GM04504 (cell line): ENCODE data around the gene ADRA2C.
"Not testable (repeated sequence)": the region's sequence is repeated elsewhere in the genome, so short reads cannot be mapped to it uniquely, and the experiment has no call there.

Experiments used
- DNase-seq: peaks from one replicate; pipeline ENCODE4 v3.0.0-alpha.2; 2012; ENCODE audit warnings: low read depth

Gene ADRA2C

DNA sequence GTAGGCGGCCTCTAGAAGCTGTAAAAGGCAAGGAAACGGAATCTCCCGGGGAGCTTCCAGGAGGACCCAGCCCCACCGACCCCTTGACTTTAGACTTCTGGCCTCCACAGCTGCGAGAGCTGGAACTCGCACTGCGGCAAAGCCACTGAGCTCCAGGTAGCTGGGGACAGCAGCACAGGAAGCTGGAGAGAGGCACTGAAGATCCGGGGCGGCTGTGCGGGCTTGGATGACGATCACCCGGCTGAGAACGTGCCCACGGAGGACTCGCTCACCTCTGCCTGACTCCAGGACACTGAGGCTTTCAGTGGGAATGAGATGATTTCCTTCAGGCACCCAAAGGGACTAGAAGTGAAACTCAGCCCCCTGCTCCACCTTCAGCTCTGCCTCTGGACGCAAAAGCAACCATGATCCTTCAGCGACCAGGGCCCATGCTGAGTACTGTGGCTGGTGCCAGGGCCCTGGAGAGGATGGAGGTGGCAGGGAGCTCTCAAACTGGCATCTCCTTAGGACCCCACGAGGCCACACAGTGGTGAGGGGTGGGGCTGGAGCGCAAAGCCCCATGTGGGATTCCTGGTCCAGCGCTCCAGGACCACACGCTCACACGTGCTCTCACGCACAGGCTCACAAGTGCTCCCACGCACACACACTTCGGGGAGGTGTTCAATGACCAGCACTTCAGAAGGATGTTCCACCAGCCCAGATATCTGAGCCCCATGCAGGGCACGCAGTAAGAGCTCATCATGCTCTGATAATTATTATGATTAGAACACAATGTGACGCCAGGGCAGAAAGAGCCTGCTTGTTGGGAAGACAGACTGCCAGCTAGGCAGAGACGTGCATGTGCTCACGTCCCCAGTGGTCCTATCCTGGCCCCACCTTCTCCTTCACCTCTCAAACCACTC, 47.2 kb downstream of the ADRA2C start:
- no peak for DNase-seq

DNA sequence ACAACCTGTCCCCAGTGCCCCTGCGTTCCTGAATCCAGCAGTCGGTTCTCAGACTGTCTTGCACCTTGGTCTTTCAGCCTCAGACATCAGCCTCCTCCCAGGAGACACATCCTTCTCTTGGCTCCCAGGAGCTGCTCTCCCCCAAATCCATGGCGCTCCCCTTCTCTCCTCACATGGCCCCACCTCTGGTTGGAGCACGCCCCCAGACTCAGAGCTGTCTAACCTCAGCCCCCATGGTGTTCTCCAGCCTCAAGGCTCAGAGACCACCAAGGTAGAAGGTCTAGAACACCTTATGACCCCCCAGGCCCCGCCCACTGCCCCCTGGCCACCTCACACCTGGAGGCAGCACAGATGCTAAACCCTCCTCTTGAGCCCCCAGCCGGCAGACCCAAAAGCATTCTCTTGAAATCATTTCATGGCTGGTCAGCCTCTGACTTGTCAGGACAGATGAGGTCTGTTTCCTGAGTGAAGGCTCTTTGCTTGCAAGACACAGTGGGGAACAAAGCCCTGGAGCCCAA, 47.9 kb downstream of the ADRA2C start:
- no peak for DNase-seq

DNA sequence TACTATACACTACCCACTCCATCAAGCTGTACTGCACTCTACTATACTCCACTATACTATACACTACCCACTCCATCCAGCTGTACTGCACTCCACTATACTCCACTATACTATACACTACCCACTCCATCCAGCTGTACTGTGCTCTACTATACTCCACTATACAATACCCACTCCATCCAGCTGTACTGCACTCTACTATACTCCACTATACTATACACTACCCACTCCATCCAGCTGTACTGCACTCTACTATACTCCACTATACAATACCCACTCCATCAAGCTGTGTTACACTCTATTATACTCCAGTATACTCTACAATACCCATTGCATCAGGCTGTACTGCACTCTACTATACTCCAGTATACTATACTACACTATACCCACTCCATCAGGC, 48.7 kb downstream of the ADRA2C start:
- DNase-seq = not testable (repeated sequence)

DNA sequence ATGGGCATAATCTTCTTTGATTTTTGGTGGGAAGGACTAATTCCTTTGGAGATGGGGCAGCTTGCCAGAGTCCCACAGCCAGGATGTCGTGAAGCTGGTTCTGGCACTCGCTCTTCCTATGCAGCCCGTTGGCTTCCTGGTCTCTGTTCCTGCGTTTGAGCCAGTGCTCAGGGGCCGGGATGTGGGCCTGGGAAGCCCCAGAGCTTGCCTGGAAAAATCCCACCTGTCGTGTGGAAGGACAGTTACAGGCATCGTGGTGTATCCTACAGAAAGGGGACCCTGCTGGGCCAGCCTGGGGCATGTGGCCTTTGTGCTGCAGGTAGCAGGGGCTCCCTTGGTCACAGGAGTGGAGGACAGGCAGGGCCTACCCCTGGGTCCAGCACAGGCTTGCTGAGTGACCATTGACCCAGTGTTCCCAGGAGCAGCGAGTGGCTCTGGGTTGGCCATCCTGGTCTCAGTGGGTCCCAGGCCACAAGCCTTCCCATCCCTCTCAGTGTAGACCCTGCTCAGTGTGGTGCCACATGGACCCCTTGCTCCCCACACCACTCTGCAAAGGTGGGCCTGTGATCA, 50.2 kb downstream of the ADRA2C start:
- no peak for DNase-seq

DNA sequence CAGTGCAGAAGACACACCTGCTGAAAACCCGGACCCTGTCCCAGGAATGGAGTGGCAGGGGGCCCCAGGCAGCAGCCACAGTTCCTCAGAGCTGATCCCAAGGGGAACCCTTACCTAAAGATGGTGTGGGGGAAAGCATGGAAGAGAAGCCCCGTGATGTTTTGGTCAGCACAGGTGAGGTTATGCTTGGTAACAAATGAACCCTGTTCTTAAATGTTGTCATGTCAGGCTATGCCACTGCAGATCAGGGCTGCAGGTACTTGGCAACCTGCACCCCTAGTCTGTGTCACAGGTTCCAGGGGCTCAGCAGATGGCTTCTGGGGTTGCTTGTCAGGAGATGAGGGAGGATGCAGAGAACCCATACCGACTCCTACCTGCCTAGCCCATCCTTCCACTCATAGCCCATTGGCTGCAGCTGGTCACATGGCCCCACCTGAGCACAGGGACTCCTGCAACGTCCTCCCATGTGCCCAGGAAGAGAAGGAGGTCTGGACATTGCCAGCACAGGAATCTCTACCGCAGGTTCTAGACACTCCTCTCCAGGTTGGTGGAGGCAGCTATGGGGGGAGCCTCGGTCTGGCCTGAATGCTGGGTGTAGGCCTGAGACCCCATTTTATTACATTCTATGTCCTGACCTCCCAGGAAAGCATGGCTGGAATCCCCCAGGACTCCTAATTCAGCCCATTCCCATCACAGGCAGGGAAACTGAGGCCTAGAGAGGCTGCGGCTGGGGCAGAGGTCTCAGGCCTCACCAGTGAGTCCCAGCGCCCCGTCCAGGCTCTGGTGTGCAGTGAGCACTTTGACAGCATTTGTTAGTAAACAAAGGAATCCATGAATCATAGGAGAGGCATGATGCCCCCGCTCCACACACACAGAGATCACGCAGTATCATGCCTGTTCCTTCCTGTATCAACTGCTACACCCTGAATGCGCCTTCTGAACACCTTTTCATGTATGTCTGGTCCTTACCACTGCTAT, 51.1 kb downstream of the ADRA2C start:
- no peak for DNase-seq
